Endodermal cell (in vitro differentiated cells): Measurements from ENCODE around the gene MALRD1. TPM values are rescaled to one million over a fixed set of nuclear protein-coding genes. Genes with fewer than 3 reads are reported as not detected.

Experiments used
- DNase-seq: peaks from one replicate; pipeline ENCODE4 v3.0.0-alpha.2; 2017
- H3K27ac ChIP-seq: 2 replicates; pipeline ENCODE4 v1.5.1; 2013; ENCODE audit warnings: mild to moderate bottlenecking, low read depth, low read length, moderate library complexity
- H3K27me3 ChIP-seq: 2 replicates; pipeline ENCODE4 v1.6.1; 2013; ENCODE audit warnings: mild to moderate bottlenecking, low read length, moderate library complexity; ENCODE audit not compliant: insufficient read depth, control insufficient read depth, poor library complexity, severe bottlenecking
- H3K36me3 ChIP-seq: 2 replicates; pipeline ENCODE4 v1.7.0; 2013; ENCODE audit warnings: mild to moderate bottlenecking, low read length, moderate library complexity; ENCODE audit not compliant: control insufficient read depth, insufficient read depth
- H3K4me1 ChIP-seq: one replicate; pipeline ENCODE4 v1.7.0; 2013; ENCODE audit warnings: low read length; ENCODE audit not compliant: control insufficient read depth, insufficient read depth
- H3K4me3 ChIP-seq: 2 replicates; pipeline ENCODE4 v1.5.1; 2013; ENCODE audit warnings: mild to moderate bottlenecking, low read length, moderate library complexity
- H3K9ac ChIP-seq: 2 replicates; pipeline ENCODE4 v1.6.1; 2013; ENCODE audit warnings: mild to moderate bottlenecking, low read length, moderate library complexity; ENCODE audit not compliant: poor library complexity, severe bottlenecking; ENCODE audit errors: extremely low read depth
- H3K9me3 ChIP-seq: 2 replicates; pipeline ENCODE4 v1.6.1; 2013; ENCODE audit warnings: mild to moderate bottlenecking, low read length, moderate library complexity; ENCODE audit not compliant: control insufficient read depth
- H3K27ac Mint-ChIP-seq: 2 replicates; pipeline ENCODE4 v1.8.0; 2020; ENCODE audit warnings: mixed read lengths
- H3K27me3 Mint-ChIP-seq: 2 replicates; pipeline ENCODE4 v1.8.0; 2021; ENCODE audit warnings: mild to moderate bottlenecking, mixed read lengths; ENCODE audit not compliant: insufficient read depth
- H3K36me3 Mint-ChIP-seq: 2 replicates; pipeline ENCODE4 v1.8.0; 2020; ENCODE audit warnings: low read depth, mixed read lengths
- H3K4me1 Mint-ChIP-seq: 2 replicates; pipeline ENCODE4 v1.8.0; 2020; ENCODE audit warnings: mixed read lengths
- H3K4me3 Mint-ChIP-seq: 2 replicates; pipeline ENCODE4 v1.8.0; 2020; ENCODE audit warnings: mild to moderate bottlenecking, moderate library complexity, mixed read lengths
- H3K9me3 Mint-ChIP-seq: 2 replicates; pipeline ENCODE4 v1.8.0; 2020; ENCODE audit warnings: mild to moderate bottlenecking, mixed read lengths
- CTCF ChIP-seq: fragments of 200-600 bp; sonication (generic); conservative IDR thresholded peaks from 2 replicates; pipeline ENCODE4 v1.5.0; 2021; ENCODE audit warnings: antibody characterized with exemption, mild to moderate bottlenecking
- WGBS, 2 experiments: methylation state at CpG; one replicate each; pipeline versions ENCODE4 v1.1.5 to v1.1.7; 2013; ENCODE audit warnings: missing lambda C conversion rate in 2 of 2, mixed read lengths in 1 of 2; ENCODE audit not compliant: insufficient coverage in 1 of 2, insufficient read length in 1 of 2; 5-methylcytosine and 5-hydroxymethylcytosine counted together
- total RNA-seq, 2 donors: library from RNA; stranded (reverse); fragmentation: NEBNext Ultra II Directional in 1 of 2; extraction: Animal tissue kit (Norgen Biotek cat#: 25700) in 1 of 2; gene quantifications; 2 replicates in 1 of 2; 3 replicates in 1 of 2; pipeline ENCODE4 v1.2.1, GENCODE V29; 2021

Gene MALRD1
- total RNA-seq, 2 donors from 2014 or later = 0.64 to 1.5 TPM

GRCh38 chr10:19728964-19729363, 680.4 kb downstream of the MALRD1 start:
- no peaks in the 10 kb centered on the region for H3K27me3 Mint-ChIP-seq
- Histone ChIP-seq H3K4me3 (no peak overlapping the region), H3K9ac (no peak overlapping the region), H3K27ac (no peak overlapping the region), H3K4me1 (no peaks in the 10 kb centered on the region), H3K27me3 (no peaks in the 10 kb centered on the region), H3K36me3 (no peaks in the 10 kb centered on the region), H3K9me3 (no peaks in the 10 kb centered on the region)
- H3K36me3 Mint-ChIP-seq = no peaks in the 10 kb centered on the region
- H3K27ac Mint-ChIP-seq = no peak overlapping the region
- no peaks in the 10 kb centered on the region for H3K4me1 Mint-ChIP-seq
- H3K4me3 Mint-ChIP-seq = no peak overlapping the region
- peaks cover 8% of the 10 kb centered on the region for H3K9me3 Mint-ChIP-seq
- DNase-seq = no peak
- WGBS, 2 experiments = 95% methylated on average over 2 of the region's 2 CpGs; no CpG with 5 or more reads in 1 of the 2 experiments
- no peak for TF ChIP-seq CTCF

- Mint-ChIP-seq H3K27ac (no peak overlapping the region), H3K4me3 (no peak overlapping the region), H3K27me3 (no peaks in the 10 kb centered on the region), H3K9me3 (peaks cover 6% of the 10 kb centered on the region), H3K4me1 (no peaks in the 10 kb centered on the region), H3K36me3 (no peaks in the 10 kb centered on the region)
- H3K9me3 ChIP-seq = no peaks in the 10 kb centered on the region
- TF ChIP-seq CTCF = no peak
- H3K27ac ChIP-seq = no peak overlapping the region
- DNase-seq = no peak
- H3K27me3 ChIP-seq = no peaks in the 10 kb centered on the region
- no peak overlapping the region for H3K4me3 ChIP-seq
- WGBS, 2 experiments = 91% methylated on average over 2 of the region's 2 CpGs; no CpG with 5 or more reads in 1 of the 2 experiments
- no peaks in the 10 kb centered on the region for H3K36me3 ChIP-seq
- no peaks in the 10 kb centered on the region for H3K4me1 ChIP-seq
- no peak overlapping the region for H3K9ac ChIP-seq
These were observed 681.7 kb downstream of the MALRD1 start for GRCh38 chr10:19730167-19730906.

- Mint-ChIP-seq H3K36me3 (no peaks in the 10 kb centered on the region), H3K4me1 (no peaks in the 10 kb centered on the region), H3K4me3 (no peak overlapping the region), H3K27ac (no peak overlapping the region), H3K9me3 (peaks cover under 1% of the 10 kb centered on the region), H3K27me3 (no peaks in the 10 kb centered on the region)
- no peaks in the 10 kb centered on the region for H3K9me3 ChIP-seq
- H3K27me3 ChIP-seq = no peaks in the 10 kb centered on the region
- DNase-seq = no peak
- no peak overlapping the region for H3K4me3 ChIP-seq
- no peak for TF ChIP-seq CTCF
- H3K9ac ChIP-seq = no peak overlapping the region
- no peaks in the 10 kb centered on the region for H3K4me1 ChIP-seq
- no peaks in the 10 kb centered on the region for H3K36me3 ChIP-seq
- no peak overlapping the region for H3K27ac ChIP-seq
These were observed 682.3 kb downstream of the MALRD1 start for GRCh38 chr10:19730907-19731217.
